Measurements from ENCODE around the gene RIPPLY2. TPM values are rescaled to one million over a fixed set of nuclear protein-coding genes. Genes with fewer than 3 reads are reported as not detected.

The RIPPLY2 gene
- total RNA-seq, 1 experiment from 2014 or later: 3.0 TPM

GRCh38 chr6:83824831-83825230 is 28.3 kb upstream of the RIPPLY2 start:
- ChIA-PET CTCF (no interaction called here), POLR2A (ENCODE audit: low non-redundant PET) (no interaction called here)
- Histone ChIP-seq H3K4me1 (ENCODE audit: insufficient read depth, low read length, poor library complexity, severe bottlenecking) (no peaks in the 10 kb centered on the region), H3K27ac (ENCODE audit: low read depth, low read length, poor library complexity, severe bottlenecking) (no peak overlapping the region), H3K9me3 (ENCODE audit: low read depth, low read length, poor library complexity, severe bottlenecking) (no peaks in the 10 kb centered on the region), H3K36me3 (ENCODE audit: insufficient read depth, low read length, poor library complexity, severe bottlenecking) (no peaks in the 10 kb centered on the region), H3K27me3 (replicated peaks; ENCODE audit: insufficient read depth, low read depth, low read length, poor library complexity) (no peaks in the 10 kb centered on the region), H3K4me3 (ENCODE audit: low read depth, low read length, poor library complexity, severe bottlenecking) (no peak overlapping the region)
- intact Hi-C loops (cut with micrococcal nuclease; ENCODE audit: unreplicated experiment): no loop called here
- BruUV-seq (replicated peaks): no TSS peak
- DNase-seq (ENCODE audit: low spot score): no peak
- no peak for TF ChIP-seq EZH2 (IDR thresholded peaks at IDR 0.05; ENCODE audit: borderline replicate concordance, low read depth, low read length, poor library complexity, severe bottlenecking)
- TF ChIP-seq, protein P1, sequence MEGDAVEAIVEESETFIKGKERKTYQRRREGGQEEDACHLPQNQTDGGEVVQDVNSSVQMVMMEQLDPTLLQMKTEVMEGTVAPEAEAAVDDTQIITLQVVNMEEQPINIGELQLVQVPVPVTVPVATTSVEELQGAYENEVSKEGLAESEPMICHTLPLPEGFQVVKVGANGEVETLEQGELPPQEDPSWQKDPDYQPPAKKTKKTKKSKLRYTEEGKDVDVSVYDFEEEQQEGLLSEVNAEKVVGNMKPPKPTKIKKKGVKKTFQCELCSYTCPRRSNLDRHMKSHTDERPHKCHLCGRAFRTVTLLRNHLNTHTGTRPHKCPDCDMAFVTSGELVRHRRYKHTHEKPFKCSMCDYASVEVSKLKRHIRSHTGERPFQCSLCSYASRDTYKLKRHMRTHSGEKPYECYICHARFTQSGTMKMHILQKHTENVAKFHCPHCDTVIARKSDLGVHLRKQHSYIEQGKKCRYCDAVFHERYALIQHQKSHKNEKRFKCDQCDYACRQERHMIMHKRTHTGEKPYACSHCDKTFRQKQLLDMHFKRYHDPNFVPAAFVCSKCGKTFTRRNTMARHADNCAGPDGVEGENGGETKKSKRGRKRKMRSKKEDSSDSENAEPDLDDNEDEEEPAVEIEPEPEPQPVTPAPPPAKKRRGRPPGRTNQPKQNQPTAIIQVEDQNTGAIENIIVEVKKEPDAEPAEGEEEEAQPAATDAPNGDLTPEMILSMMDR (conservative IDR thresholded peaks at IDR 0.05; ENCODE audit: low read depth, low read length): no peak

- POLR2A ChIA-PET (ENCODE audit: low non-redundant PET): no interaction called here
- H3K36me3 ChIP-seq (ENCODE audit: insufficient read depth, low read length, poor library complexity, severe bottlenecking): no peaks in the 10 kb centered on the region
- intact Hi-C loops (cut with micrococcal nuclease; ENCODE audit: unreplicated experiment): no loop called here
- no peak for TF ChIP-seq EZH2 (IDR thresholded peaks at IDR 0.05; ENCODE audit: borderline replicate concordance, low read depth, low read length, poor library complexity, severe bottlenecking)
- TF ChIP-seq, protein P1 (conservative IDR thresholded peaks at IDR 0.05; ENCODE audit: low read depth, low read length): no peak
- DNase-seq (ENCODE audit: low spot score): no peak
- no peaks in the 10 kb centered on the region for H3K4me1 ChIP-seq (ENCODE audit: insufficient read depth, low read length, poor library complexity, severe bottlenecking)
- no TSS peak for BruUV-seq (replicated peaks)
- H3K4me3 ChIP-seq (ENCODE audit: low read depth, low read length, poor library complexity, severe bottlenecking): no peak overlapping the region
- H3K27ac ChIP-seq (ENCODE audit: low read depth, low read length, poor library complexity, severe bottlenecking): no peak overlapping the region
- H3K9me3 ChIP-seq (ENCODE audit: low read depth, low read length, poor library complexity, severe bottlenecking): no peaks in the 10 kb centered on the region
- CTCF ChIA-PET: no interaction called here
- H3K27me3 ChIP-seq (replicated peaks; ENCODE audit: insufficient read depth, low read depth, low read length, poor library complexity): no peaks in the 10 kb centered on the region
Measured at GRCh38 chr6:83827050-83827449, 26.1 kb upstream of the RIPPLY2 start.

DNA sequence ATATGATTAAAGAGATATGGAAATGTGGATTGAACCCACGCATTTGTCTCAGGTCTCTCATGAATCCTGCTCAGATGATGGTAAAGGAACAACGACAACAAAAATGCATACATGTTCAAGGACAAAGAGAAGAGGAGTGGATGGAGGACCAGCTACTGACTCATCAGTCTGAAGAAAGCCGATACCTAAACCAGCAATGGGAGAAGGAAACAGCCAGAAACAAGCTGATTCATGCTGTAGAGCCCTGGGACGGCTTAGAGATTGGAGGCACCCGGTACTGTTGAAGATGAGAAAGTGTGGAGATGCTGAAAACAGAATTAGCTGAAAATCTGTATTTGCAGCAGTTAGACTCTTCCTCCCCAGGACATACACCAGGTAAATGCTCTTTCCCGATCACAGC is 14.4 kb upstream of the RIPPLY2 start:
- POLR2A ChIA-PET (ENCODE audit: low non-redundant PET): no interaction called here
- CTCF ChIA-PET: no interaction called here
- DNase-seq (ENCODE audit: low spot score): no peak
- peaks cover 6% of the 10 kb centered on the region for H3K9me3 ChIP-seq (ENCODE audit: low read depth, low read length, poor library complexity, severe bottlenecking)
- TF ChIP-seq, protein P1 (conservative IDR thresholded peaks at IDR 0.05; ENCODE audit: low read depth, low read length): no peak
- no peak for TF ChIP-seq EZH2 (IDR thresholded peaks at IDR 0.05; ENCODE audit: borderline replicate concordance, low read depth, low read length, poor library complexity, severe bottlenecking)
- no peak overlapping the region for H3K4me3 ChIP-seq (ENCODE audit: low read depth, low read length, poor library complexity, severe bottlenecking)
- intact Hi-C loops (cut with micrococcal nuclease; ENCODE audit: unreplicated experiment): no loop called here
- no peaks in the 10 kb centered on the region for H3K4me1 ChIP-seq (ENCODE audit: insufficient read depth, low read length, poor library complexity, severe bottlenecking)
- no peak overlapping the region for H3K27ac ChIP-seq (ENCODE audit: low read depth, low read length, poor library complexity, severe bottlenecking)
- no TSS peak for BruUV-seq (replicated peaks)
- H3K36me3 ChIP-seq (ENCODE audit: insufficient read depth, low read length, poor library complexity, severe bottlenecking): no peaks in the 10 kb centered on the region
- no peaks in the 10 kb centered on the region for H3K27me3 ChIP-seq (replicated peaks; ENCODE audit: insufficient read depth, low read depth, low read length, poor library complexity)
